HepG2 (cell line): ENCODE measurements around the gene B4GALT3. TPM values are rescaled to one million over a fixed set of nuclear protein-coding genes. Genes with fewer than 3 reads are reported as not detected.

Experiments used
- CHD2 ChIP-seq: IDR thresholded peaks from 2 replicates; pipeline ENCODE4 v1.6.1; 2011; ENCODE audit warnings: low read depth, low read length, improper control_type of control experiment
- FOXK1 ChIP-seq: sonication (generic); formaldehyde crosslinking; IDR thresholded peaks from 2 replicates; pipeline ENCODE4 v1.4.0; 2020; ENCODE audit warnings: low read depth, missing genetic modification reagents, borderline replicate concordance
- HOXA9 ChIP-seq: sonication (generic); formaldehyde crosslinking; IDR thresholded peaks from 2 replicates; pipeline ENCODE4 v1.8.1; 2022; ENCODE audit warnings: missing genetic modification reagents, mild to moderate bottlenecking, moderate library complexity, borderline replicate concordance
- ISX ChIP-seq: sonication (generic); formaldehyde crosslinking; conservative IDR thresholded peaks from 2 replicates; pipeline ENCODE4 v1.5.0; 2020; ENCODE audit warnings: missing genetic modification reagents
- KMT2A ChIP-seq: sonication (generic); formaldehyde crosslinking; IDR thresholded peaks from 2 replicates; pipeline ENCODE4 v1.4.0; 2020; ENCODE audit warnings: missing genetic modification reagents
- MXI1 ChIP-seq: IDR thresholded peaks from 3 replicates; pipeline ENCODE4 v1.6.1; 2012; ENCODE audit warnings: low read depth, low read length, inconsistent platforms, borderline replicate concordance
- NCOA1 ChIP-seq: sonication (generic); formaldehyde crosslinking; IDR thresholded peaks from 2 replicates; pipeline ENCODE4 v1.9.0; 2021; ENCODE audit warnings: missing genetic modification reagents
- NR2F6 ChIP-seq, 2 experiments: IDR thresholded peaks; 2 replicates each; pipeline ENCODE4 v1.6.1; 2016; ENCODE audit warnings: antibody characterized with exemption in 1 of 2, mild to moderate bottlenecking in 1 of 2
- PHF5A ChIP-seq: IDR thresholded peaks from one replicate; pipeline ENCODE4 v1.6.1; 2018; ENCODE audit warnings: low read depth, missing genetic modification reagents; ENCODE audit not compliant: unreplicated experiment
- POGZ ChIP-seq: sonication (generic); formaldehyde crosslinking; IDR thresholded peaks from 2 replicates; pipeline ENCODE4 v1.4.0; 2020; ENCODE audit warnings: mild to moderate bottlenecking, missing genetic modification reagents
- PRMT3 ChIP-seq: sonication (generic); formaldehyde crosslinking; IDR thresholded peaks from 2 replicates; pipeline ENCODE4 v1.8.1; 2022; ENCODE audit warnings: low read depth, mild to moderate bottlenecking, moderate library complexity, missing genetic modification reagents, borderline replicate concordance
- SPEN ChIP-seq: sonication (generic); formaldehyde crosslinking; IDR thresholded peaks from 2 replicates; pipeline ENCODE4 v1.5.1; 2020; ENCODE audit warnings: low read depth, mild to moderate bottlenecking, missing genetic modification reagents
- ZC3H4 ChIP-seq: sonication (generic); formaldehyde crosslinking; IDR thresholded peaks from 2 replicates; pipeline ENCODE4 v1.4.0; 2020; ENCODE audit warnings: missing genetic modification reagents, borderline replicate concordance
- ZNF431 ChIP-seq: sonication (generic); formaldehyde crosslinking; IDR thresholded peaks from 2 replicates; pipeline ENCODE4 v1.9.0; 2022; ENCODE audit warnings: missing genetic modification reagents, low read depth, mild to moderate bottlenecking, borderline replicate concordance
- polyA plus RNA-seq, 8 experiments: library from polyadenylated mRNA; depleted of rRNA in 3 of 8; stranded (reverse) in 7 of 8; unstranded in 1 of 8; fragments of >200 nt; fragmentation: Illumina TruSeq in 4 of 8; extraction: Trizol in 4 of 8; gene quantifications; 2 replicates each; pipeline versions ENCODE4 v1.2.1 to v1.2.3, GENCODE V29; 2011 to 2016; ENCODE audit warnings: low read depth in 4 of 8, missing spikeins in 1 of 8, mixed read lengths in 1 of 8; ENCODE audit not compliant: insufficient read depth in 1 of 8
- total RNA-seq, 5 experiments: library from RNA; depleted of rRNA; stranded (reverse); fragments of >200 nt; fragmentation: Illumina TruSeq; extraction: Trizol; gene quantifications; 2 replicates each; pipeline ENCODE4 v1.2.3, GENCODE V29; 2016; ENCODE audit warnings: low read depth in 1 of 5
- TF ChIP-seq, protein P1 (sequence below), 2 experiments: fragments of 450-650 bp in 1 of 2; sonication (generic) in 1 of 2; formaldehyde crosslinking in 1 of 2; IDR thresholded peaks; 2 replicates each; pipeline versions ENCODE4 v1.6.1 to v1.8.0; 2016 to 2022; ENCODE audit warnings: antibody characterized with exemption in 1 of 2, mild to moderate bottlenecking in 1 of 2, missing genetic modification reagents in 1 of 2
- TF ChIP-seq, protein P2 (sequence below), 2 experiments: sonication (generic) in 1 of 2; formaldehyde crosslinking in 1 of 2; IDR thresholded peaks; 2 replicates each; pipeline versions ENCODE4 v1.4.0 to v1.6.1; 2018 to 2020; ENCODE audit warnings: missing genetic modification reagents in 2 of 2, borderline replicate concordance in 1 of 2, low read depth in 1 of 2, mild to moderate bottlenecking in 1 of 2, missing biosample characterization in 1 of 2

The B4GALT3 gene
- total and polyA plus RNA-seq, 2 of the 13 experiments (the other 11 are each of a cell fraction or from before 2014, with no cell fraction given): 35.6 to 40.4 TPM

DNA sequence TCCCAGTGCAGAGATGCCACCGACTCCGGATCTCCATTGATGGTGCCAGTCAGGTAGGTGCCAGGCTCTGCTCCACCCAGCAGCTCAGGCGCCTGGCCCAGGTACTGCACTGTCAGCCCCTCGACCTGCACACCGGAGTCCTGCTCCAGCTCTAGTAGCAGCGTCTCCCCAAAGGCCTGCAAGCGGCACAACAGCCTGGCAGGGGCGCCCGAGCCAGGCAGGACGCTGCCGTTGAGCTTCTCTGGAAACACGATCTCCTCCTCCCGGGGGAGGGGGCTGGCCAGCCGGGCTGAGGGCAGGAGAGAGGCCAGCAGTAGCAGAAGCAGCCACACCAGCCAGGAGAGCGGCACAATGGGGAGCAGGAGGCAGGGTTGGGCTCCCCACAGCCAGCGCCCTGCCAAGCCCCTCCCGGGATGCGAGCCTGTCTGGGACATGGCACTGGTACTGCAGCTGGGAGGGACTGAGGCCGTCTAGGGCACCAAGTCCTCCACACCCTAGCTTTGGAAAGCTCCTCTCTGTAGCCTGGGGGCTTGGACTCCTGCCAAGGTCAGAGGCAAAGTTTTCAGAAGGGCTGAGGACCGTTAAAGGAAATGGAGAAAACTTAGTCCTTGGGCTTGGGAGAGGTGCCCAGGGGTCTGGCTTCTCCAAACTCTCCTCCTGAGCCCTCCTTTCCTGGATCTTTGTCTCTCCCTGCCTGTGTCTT, 21.0 kb upstream of the B4GALT3 start (continued):
- TF ChIP-seq, protein P1, sequence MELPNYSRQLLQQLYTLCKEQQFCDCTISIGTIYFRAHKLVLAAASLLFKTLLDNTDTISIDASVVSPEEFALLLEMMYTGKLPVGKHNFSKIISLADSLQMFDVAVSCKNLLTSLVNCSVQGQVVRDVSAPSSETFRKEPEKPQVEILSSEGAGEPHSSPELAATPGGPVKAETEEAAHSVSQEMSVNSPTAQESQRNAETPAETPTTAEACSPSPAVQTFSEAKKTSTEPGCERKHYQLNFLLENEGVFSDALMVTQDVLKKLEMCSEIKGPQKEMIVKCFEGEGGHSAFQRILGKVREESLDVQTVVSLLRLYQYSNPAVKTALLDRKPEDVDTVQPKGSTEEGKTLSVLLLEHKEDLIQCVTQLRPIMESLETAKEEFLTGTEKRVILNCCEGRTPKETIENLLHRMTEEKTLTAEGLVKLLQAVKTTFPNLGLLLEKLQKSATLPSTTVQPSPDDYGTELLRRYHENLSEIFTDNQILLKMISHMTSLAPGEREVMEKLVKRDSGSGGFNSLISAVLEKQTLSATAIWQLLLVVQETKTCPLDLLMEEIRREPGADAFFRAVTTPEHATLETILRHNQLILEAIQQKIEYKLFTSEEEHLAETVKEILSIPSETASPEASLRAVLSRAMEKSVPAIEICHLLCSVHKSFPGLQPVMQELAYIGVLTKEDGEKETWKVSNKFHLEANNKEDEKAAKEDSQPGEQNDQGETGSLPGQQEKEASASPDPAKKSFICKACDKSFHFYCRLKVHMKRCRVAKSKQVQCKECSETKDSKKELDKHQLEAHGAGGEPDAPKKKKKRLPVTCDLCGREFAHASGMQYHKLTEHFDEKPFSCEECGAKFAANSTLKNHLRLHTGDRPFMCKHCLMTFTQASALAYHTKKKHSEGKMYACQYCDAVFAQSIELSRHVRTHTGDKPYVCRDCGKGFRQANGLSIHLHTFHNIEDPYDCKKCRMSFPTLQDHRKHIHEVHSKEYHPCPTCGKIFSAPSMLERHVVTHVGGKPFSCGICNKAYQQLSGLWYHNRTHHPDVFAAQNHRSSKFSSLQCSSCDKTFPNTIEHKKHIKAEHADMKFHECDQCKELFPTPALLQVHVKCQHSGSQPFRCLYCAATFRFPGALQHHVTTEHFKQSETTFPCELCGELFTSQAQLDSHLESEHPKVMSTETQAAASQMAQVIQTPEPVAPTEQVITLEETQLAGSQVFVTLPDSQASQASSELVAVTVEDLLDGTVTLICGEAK (IDR thresholded peaks at IDR 0.05): no peak
- TF ChIP-seq, protein P1 (CRISPR knock-in tag; IDR thresholded peaks at IDR 0.05): no peak
- no peak for TF ChIP-seq MXI1
- TF ChIP-seq, protein P2, sequence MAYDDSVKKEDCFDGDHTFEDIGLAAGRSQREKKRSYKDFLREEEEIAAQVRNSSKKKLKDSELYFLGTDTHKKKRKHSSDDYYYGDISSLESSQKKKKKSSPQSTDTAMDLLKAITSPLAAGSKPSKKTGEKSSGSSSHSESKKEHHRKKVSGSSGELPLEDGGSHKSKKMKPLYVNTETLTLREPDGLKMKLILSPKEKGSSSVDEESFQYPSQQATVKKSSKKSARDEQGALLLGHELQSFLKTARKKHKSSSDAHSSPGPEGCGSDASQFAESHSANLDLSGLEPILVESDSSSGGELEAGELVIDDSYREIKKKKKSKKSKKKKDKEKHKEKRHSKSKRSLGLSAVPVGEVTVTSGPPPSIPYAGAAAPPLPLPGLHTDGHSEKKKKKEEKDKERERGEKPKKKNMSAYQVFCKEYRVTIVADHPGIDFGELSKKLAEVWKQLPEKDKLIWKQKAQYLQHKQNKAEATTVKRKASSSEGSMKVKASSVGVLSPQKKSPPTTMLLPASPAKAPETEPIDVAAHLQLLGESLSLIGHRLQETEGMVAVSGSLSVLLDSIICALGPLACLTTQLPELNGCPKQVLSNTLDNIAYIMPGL (CRISPR knock-in tag; IDR thresholded peaks at IDR 0.05; ENCODE audit: borderline replicate concordance in 1 of 2, low read depth in 1 of 2): 0 out of 4 replicates have a peak, but pooled peaks of 1 of the 2 experiments have one; percentile 25
- no peak for TF ChIP-seq PRMT3 (CRISPR knock-in tag)
- no peak for TF ChIP-seq KMT2A (CRISPR knock-in tag)
- TF ChIP-seq POGZ (CRISPR knock-in tag): no peak
- no peak for TF ChIP-seq NR2F6 (IDR thresholded peaks at IDR 0.05)
- no peak for TF ChIP-seq NR2F6 (CRISPR knock-in tag; IDR thresholded peaks at IDR 0.05)
- 0 out of 2 replicates have a peak, but pooled peaks have one; percentile 9 for TF ChIP-seq FOXK1 (CRISPR knock-in tag)
- no peak for TF ChIP-seq ZNF431
- TF ChIP-seq ZC3H4: no peak
- no peak for TF ChIP-seq HOXA9 (CRISPR knock-in tag)
- TF ChIP-seq CHD2: no peak
- TF ChIP-seq NCOA1: no peak
- TF ChIP-seq ISX (CRISPR knock-in tag): no peak
- TF ChIP-seq SPEN (CRISPR knock-in tag): no peak
- TF ChIP-seq PHF5A (CRISPR knock-in tag): no peak
